Activated naive CD8-positive, alpha-beta T cell treated with anti-CD3 and anti-CD28 coated beads, Interleukin-2, amount 50 U/mL, for 24 hours (primary cell): Measurements from ENCODE around the gene TBKBP1.

Source experiments
- ATAC-seq: fragments of 150-1000 bp; cut with Tn5 transposase; one replicate; pipeline ENCODE4 v1.10.0; 2021
- DNase-seq: peaks from one replicate; pipeline ENCODE4 v3.0.0; 2021
- H3K27ac Mint-ChIP-seq: one replicate; pipeline ENCODE4 v1.8.0; 2021; ENCODE audit warnings: mild to moderate bottlenecking, mixed read lengths
- H3K27me3 Mint-ChIP-seq: one replicate; pipeline ENCODE4 v1.8.0; 2021; ENCODE audit warnings: mixed read lengths
- H3K36me3 Mint-ChIP-seq: one replicate; pipeline ENCODE4 v1.8.0; 2021; ENCODE audit warnings: low read depth, mixed read lengths
- H3K4me1 Mint-ChIP-seq: one replicate; pipeline ENCODE4 v1.8.0; 2021; ENCODE audit warnings: mixed read lengths
- H3K4me3 Mint-ChIP-seq: one replicate; pipeline ENCODE4 v1.8.0; 2021; ENCODE audit warnings: mild to moderate bottlenecking, moderate library complexity, mixed read lengths
- H3K9me3 Mint-ChIP-seq: one replicate; pipeline ENCODE4 v1.8.0; 2021; ENCODE audit warnings: mixed read lengths

The TBKBP1 gene

GRCh38 chr17:47693731-47694580 is at the start of gene TBKBP1:
Gene TBKBP1 (plus strand): TSS chr17:47694161. CDS start chr17:47696113, 1,952 bp downstream.
- Mint-ChIP-seq H3K36me3 (peaks cover 4% of the 10 kb centered on the region), H3K4me3 (peak within 1 kb of the TSS; percentile 88), H3K27ac (peak within 1 kb of the TSS; percentile 94), H3K9me3 (no peaks in the 10 kb centered on the region), H3K27me3 (no peaks in the 10 kb centered on the region), H3K4me1 (peaks cover 63% of the 10 kb centered on the region)
- DNase-seq (peak; percentile 63), ATAC-seq (peak; percentile 30)

- Mint-ChIP-seq H3K27me3 (peaks cover under 1% of the 10 kb centered on the region), H3K27ac (no peak overlapping the region), H3K4me3 (no peak overlapping the region), H3K36me3 (peaks cover 2% of the 10 kb centered on the region), H3K4me1 (peaks cover 29% of the 10 kb centered on the region), H3K9me3 (no peaks in the 10 kb centered on the region)
- no peak for DNase-seq
- no peak for ATAC-seq
These were observed 49.6 kb upstream of the TBKBP1 start for GRCh38 chr17:47644324-47644723.

DNA sequence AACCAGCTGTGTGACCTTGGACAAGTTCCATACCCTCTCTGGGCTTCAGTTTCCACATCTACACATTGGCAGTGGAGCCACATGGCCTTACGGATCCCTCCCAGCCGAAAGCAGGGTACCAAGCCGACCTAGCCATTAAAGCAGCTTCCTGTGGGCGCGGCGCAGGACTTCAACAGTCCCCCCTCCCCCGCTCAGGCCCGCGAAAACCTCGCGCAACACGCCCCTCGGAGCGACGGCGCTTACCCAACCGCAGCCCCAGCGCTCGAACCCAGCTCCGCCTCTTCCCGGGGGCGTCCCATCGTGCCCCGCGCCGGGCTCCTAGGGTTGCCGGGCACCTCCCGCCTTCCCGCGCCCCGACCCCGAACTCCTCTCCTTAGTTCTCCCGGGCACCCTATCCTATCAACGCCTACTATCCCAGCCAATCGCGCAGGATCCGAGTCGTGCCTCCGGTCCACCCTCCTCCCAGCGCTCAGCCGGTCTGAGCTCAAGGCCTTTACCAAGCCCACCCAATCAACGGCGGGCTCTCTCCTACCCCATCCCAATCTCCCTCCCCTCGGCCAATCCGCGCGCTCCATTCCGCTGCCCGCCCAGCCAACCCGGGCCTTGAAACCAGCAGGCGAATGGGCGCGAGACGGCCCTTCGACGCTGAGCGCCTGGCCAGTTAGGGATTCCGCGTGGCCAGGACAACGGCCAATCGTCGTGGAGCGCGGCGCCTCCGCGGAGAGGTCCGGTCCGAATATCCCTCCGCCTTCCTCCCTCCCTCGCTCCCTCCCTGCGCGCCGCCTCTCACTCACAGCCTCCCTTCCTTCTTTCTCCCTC is 44.6 kb upstream of the TBKBP1 start, which contains the start of gene KPNB1:
Gene KPNB1, plus strand, starts transcription at position 767 of the 819 bp plus-strand sequence. CDS start 326 bp downstream, outside the sequence.
- ATAC-seq, result peak; percentile 88
- DNase-seq, result peak; percentile 97
- peaks cover 69% of the 10 kb centered on the region for H3K4me1 Mint-ChIP-seq
- H3K9me3 Mint-ChIP-seq, result no peaks in the 10 kb centered on the region
- H3K27ac Mint-ChIP-seq, result peak within 1 kb of the TSS; percentile 98
- H3K36me3 Mint-ChIP-seq, result peaks cover 38% of the 10 kb centered on the region
- peaks cover 4% of the 10 kb centered on the region for H3K27me3 Mint-ChIP-seq
- H3K4me3 Mint-ChIP-seq, result peak within 1 kb of the TSS; percentile 98

GRCh38 chr17:47649972-47650524 is 43.9 kb upstream of the TBKBP1 start:
- Mint-ChIP-seq H3K27ac (peak overlapping the region; percentile 98), H3K9me3 (no peaks in the 10 kb centered on the region), H3K36me3 (peaks cover 44% of the 10 kb centered on the region), H3K4me3 (peak overlapping the region; percentile 98), H3K4me1 (peaks cover 76% of the 10 kb centered on the region), H3K27me3 (peaks cover 4% of the 10 kb centered on the region)
- ATAC-seq, result peak; percentile 0
- DNase-seq, result no peak

DNA sequence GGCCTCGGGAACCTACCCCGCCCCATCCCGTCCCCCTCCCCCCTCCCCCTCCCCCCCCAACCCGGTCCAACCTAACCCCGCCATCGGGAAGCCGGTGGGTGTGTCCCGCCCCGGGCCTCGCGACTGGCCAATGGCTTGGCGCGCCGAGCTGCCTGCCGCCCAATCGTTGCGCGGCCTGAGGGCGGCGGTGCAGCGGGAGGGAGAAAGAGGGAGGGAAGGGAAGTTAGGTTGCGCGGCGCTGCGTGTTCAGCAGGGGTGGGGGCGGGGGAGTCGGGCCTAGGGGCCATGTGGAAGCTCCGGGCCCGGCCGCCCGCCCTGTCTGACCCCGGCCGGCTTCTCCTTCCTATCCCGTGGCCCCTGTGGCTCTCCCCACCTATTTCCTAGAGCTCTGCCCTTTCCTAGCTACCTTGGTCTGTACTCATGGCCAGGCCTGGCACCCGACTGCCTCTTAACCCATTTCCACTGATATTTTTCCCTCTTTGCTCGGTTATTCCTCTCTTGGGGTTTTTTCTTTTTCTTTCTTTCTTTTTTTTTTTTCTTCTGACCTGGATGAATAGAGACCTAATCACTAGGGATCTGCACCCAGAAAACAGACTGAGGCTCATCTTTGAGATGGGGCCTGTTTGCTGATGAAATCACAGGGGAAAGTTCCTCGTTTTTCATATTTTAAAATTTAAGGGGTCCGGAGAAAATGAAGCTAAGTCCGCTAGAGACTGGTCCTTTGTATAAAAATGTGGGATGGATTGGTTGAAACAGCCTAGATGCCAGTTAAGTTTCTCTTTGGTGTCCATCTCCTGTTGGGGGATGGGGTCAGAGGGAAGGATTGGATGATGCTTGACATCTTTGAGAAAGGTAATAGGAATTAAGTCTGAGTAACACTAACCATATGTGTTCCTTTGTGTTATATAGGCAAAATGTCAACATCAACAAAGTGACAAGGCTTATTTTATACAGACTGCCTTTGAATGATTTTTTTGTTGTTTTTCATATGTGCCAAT is 43.1 kb upstream of the TBKBP1 start:
- Mint-ChIP-seq H3K27me3 (peaks cover 4% of the 10 kb centered on the region), H3K36me3 (peaks cover 52% of the 10 kb centered on the region), H3K4me1 (peaks cover 83% of the 10 kb centered on the region)

DNA sequence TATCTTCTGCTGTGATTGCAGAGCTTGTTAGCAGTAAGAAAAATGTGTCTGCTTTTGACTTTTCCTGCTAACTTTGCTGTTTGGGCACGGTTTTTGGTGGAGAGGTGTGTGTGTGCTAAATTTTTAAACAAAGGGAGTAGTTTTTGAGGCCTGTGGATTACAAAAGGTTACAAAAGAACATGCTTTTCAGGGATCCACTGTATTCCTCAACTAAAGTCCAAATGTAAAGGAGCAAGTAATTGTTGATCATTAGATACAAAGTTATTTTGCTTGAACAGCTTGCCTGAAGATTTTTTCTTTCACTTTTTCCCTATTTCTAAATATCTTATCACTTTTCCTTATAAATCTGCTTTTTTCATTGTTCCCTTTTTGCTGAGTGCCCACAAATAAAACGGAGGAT is 42.3 kb upstream of the TBKBP1 start:
- no peak for DNase-seq
- Mint-ChIP-seq H3K4me3 (peak overlapping the region; percentile 98), H3K9me3 (no peaks in the 10 kb centered on the region), H3K36me3 (peaks cover 59% of the 10 kb centered on the region), H3K27ac (peak overlapping the region; percentile 97), H3K4me1 (peaks cover 85% of the 10 kb centered on the region), H3K27me3 (peaks cover 4% of the 10 kb centered on the region)
- no peak for ATAC-seq

More for the DNA sequence above, 43.1 kb upstream of the TBKBP1 start:
- peak; percentile 95 for DNase-seq
- Mint-ChIP-seq H3K4me3 (peak overlapping the region; percentile 98), H3K9me3 (no peaks in the 10 kb centered on the region), H3K27ac (peak overlapping the region; percentile 97)
- ATAC-seq, result peak; percentile 52

DNA sequence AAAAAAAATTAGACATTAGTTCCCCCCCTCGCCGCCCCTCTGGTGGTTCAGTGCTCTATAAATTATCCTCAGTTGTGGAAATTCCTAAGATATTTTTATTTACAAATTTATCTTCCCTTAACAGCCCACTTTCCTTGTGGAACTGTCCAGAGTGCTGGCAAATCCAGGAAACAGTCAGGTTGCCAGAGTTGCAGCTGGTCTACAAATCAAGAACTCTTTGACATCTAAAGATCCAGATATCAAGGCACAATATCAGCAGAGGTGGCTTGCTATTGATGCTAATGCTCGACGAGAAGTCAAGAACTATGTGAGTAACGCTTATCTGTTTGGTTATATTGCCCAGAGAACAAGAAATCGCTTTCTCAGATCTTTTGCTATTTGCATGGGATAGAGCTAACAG is 41.4 kb upstream of the TBKBP1 start:
- Mint-ChIP-seq H3K9me3 (no peaks in the 10 kb centered on the region), H3K27me3 (peaks cover 4% of the 10 kb centered on the region), H3K36me3 (peaks cover 68% of the 10 kb centered on the region), H3K27ac (peak overlapping the region; percentile 97), H3K4me3 (peak overlapping the region; percentile 98), H3K4me1 (peaks cover 85% of the 10 kb centered on the region)
- no peak for DNase-seq
- no peak for ATAC-seq

GRCh38 chr17:47653442-47653841 is 40.5 kb upstream of the TBKBP1 start:
- peaks cover 83% of the 10 kb centered on the region for H3K4me1 Mint-ChIP-seq
- H3K27ac Mint-ChIP-seq, result peak overlapping the region; percentile 89
- DNase-seq (no peak), ATAC-seq (no peak)
- peaks cover 4% of the 10 kb centered on the region for H3K27me3 Mint-ChIP-seq
- peaks cover 72% of the 10 kb centered on the region for H3K36me3 Mint-ChIP-seq
- H3K9me3 Mint-ChIP-seq, result no peaks in the 10 kb centered on the region
- peak overlapping the region; percentile 98 for H3K4me3 Mint-ChIP-seq

- Mint-ChIP-seq H3K27me3 (no peaks in the 10 kb centered on the region), H3K4me1 (peaks cover 82% of the 10 kb centered on the region), H3K36me3 (peaks cover 81% of the 10 kb centered on the region), H3K27ac (peak overlapping the region; percentile 63), H3K9me3 (no peaks in the 10 kb centered on the region), H3K4me3 (peak overlapping the region; percentile 98)
- ATAC-seq (no peak), DNase-seq (no peak)
These were observed 39.0 kb upstream of the TBKBP1 start for GRCh38 chr17:47654991-47655390.

DNA sequence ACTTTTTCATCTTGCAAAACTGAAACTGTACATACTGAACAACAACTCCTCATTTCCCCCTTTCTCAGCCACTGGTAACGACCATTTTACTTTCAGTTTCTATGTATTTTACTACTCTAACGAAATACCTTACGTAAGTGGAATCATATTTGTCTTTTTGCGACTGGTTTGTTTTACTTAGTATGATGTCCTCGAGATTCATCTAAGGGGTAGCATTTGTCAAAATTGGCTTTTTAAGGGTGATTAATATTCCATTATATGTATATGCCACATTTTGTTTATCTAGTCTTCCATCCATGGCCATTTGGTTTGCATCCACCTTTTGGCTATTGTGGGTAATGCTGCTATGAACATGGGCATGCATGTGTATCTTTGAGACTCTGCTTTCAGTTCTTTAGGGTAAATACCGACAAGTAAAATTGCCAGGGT is 33.9 kb upstream of the TBKBP1 start:
- Mint-ChIP-seq H3K36me3 (peaks cover 77% of the 10 kb centered on the region), H3K9me3 (no peaks in the 10 kb centered on the region), H3K4me1 (peaks cover 65% of the 10 kb centered on the region), H3K4me3 (peak overlapping the region; percentile 64), H3K27me3 (no peaks in the 10 kb centered on the region), H3K27ac (peak overlapping the region; percentile 76)
- DNase-seq, result no peak
- peak; percentile 57 for ATAC-seq

DNA sequence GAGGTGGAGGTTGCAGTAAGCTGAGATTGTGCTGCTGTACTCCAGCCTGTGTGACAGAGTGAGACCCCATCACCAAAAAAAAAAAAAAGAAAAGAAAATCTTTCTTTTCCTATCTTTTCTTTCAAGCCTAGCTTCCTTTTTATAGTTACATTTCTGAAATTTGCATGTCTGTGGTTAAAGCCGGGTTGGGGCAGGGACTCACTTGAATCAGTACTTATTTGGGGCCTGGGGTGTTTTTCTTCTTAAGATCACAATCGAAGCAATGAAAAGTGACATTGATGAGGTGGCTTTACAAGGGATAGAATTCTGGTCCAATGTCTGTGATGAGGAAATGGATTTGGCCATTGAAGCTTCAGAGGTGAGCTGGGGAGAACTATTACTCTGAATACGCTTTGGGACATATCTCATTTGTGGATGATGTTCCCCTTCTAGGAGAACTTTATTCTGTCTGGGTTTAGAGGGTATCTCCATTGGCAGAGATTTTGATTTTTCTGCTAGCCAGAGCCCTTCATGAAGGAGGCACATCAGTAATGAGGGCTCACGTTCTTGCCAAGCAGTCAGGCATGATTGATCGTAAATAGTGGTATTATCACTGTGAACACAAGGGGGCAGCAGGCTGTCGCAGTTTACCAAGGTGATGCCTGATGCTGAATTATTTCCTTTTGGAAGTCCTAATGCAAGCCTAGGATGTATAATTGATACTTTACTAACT is 29.9 kb upstream of the TBKBP1 start:
- DNase-seq (peak; percentile 56), ATAC-seq (peak; percentile 55)
- H3K9me3 Mint-ChIP-seq, result no peaks in the 10 kb centered on the region

GRCh38 chr17:47664624-47664941 is 29.4 kb upstream of the TBKBP1 start:
- no peak for ATAC-seq
- H3K36me3 Mint-ChIP-seq, result peaks cover 80% of the 10 kb centered on the region

More for the DNA sequence above, 29.9 kb upstream of the TBKBP1 start:
- Mint-ChIP-seq H3K36me3 (peaks cover 78% of the 10 kb centered on the region), H3K27me3 (no peaks in the 10 kb centered on the region), H3K27ac (peak overlapping the region; percentile 35), H3K4me3 (peak overlapping the region; percentile 28), H3K4me1 (peaks cover 44% of the 10 kb centered on the region)

DNA sequence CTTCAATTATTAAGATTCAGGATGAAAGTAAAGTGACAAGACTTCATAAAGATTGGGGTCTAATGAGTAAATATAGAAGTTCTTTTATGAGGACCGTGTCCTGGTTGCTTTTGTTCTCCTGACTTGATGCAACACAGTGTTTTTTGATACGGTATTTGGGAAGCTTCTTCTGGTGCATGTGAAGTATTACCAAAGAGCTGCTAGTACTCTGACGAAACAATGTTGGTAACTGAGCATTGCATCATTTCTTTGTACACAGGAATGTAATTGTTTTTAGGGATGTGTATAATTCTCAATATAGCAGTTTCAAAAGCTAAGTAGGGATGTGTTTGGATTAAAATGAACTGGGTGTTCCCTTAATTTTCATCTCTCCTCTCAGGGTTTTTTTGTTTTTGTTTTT is 28.3 kb upstream of the TBKBP1 start:
- Mint-ChIP-seq H3K9me3 (no peaks in the 10 kb centered on the region), H3K36me3 (peaks cover 83% of the 10 kb centered on the region), H3K4me1 (peaks cover 36% of the 10 kb centered on the region), H3K27ac (no peak overlapping the region), H3K4me3 (no peak overlapping the region), H3K27me3 (no peaks in the 10 kb centered on the region)
- ATAC-seq (no peak), DNase-seq (no peak)

More at GRCh38 chr17:47664624-47664941, 29.4 kb upstream of the TBKBP1 start:
- Mint-ChIP-seq H3K4me1 (peaks cover 42% of the 10 kb centered on the region), H3K4me3 (no peak overlapping the region), H3K9me3 (no peaks in the 10 kb centered on the region), H3K27ac (peak overlapping the region; percentile 35), H3K27me3 (no peaks in the 10 kb centered on the region)
- no peak for DNase-seq
